ENCODE measurements around the gene NEK4.

NEK4 gene

GRCh38 chr3:52792961-52793695 lies 22.4 kb upstream of the NEK4 start:
- no peak for DNase-seq

- no peak for DNase-seq
Measured at GRCh38 chr3:52792413-52792812, 21.7 kb upstream of the NEK4 start.

- no peak for DNase-seq
Measured at GRCh38 chr3:52791928-52792327, 21.2 kb upstream of the NEK4 start.

- no peak for DNase-seq
Measured at GRCh38 chr3:52791366-52791765, 20.6 kb upstream of the NEK4 start.

GRCh38 chr3:52790741-52791140 lies 20.0 kb upstream of the NEK4 start:
- no peak for DNase-seq

- no peak for DNase-seq
Measured at GRCh38 chr3:52790337-52790736, 19.6 kb upstream of the NEK4 start.

- DNase-seq = no peak
Measured at GRCh38 chr3:52789746-52790040, 19.0 kb upstream of the NEK4 start.

- no peak for DNase-seq
Measured at GRCh38 chr3:52788890-52789745, 18.4 kb upstream of the NEK4 start.

- DNase-seq = no peak
Measured at GRCh38 chr3:52787672-52788625, 17.2 kb upstream of the NEK4 start.

GRCh38 chr3:52787246-52787645 lies 16.5 kb upstream of the NEK4 start:
- DNase-seq = no peak

- DNase-seq = no peak
Measured at GRCh38 chr3:52786330-52787215, 15.8 kb upstream of the NEK4 start.

GRCh38 chr3:52784931-52785590 lies 14.3 kb upstream of the NEK4 start:
- no peak for DNase-seq

- no peak for DNase-seq
Measured at GRCh38 chr3:52784021-52784621, 13.4 kb upstream of the NEK4 start.

GRCh38 chr3:52783211-52783555 lies 12.4 kb upstream of the NEK4 start:
- no peak for DNase-seq

- no peak for DNase-seq
Measured at GRCh38 chr3:52782412-52783210, 11.9 kb upstream of the NEK4 start.

GRCh38 chr3:52781741-52782140 lies 11.0 kb upstream of the NEK4 start:
- DNase-seq = no peak

GRCh38 chr3:52779837-52780585 lies 9.3 kb upstream of the NEK4 start:
- no peak for DNase-seq

- DNase-seq = no peak
Measured at GRCh38 chr3:52779011-52779836, 8.5 kb upstream of the NEK4 start.
